Astrocyte of the spinal cord (primary cell): ENCODE results near the gene TANGO2.

Source experiments
- DNase-seq: peaks from one replicate; pipeline ENCODE4 v3.0.0; 2011; ENCODE audit warnings: low read depth, low spot score
- H3K4me3 ChIP-seq: 2 replicates; pipeline ENCODE4 v1.5.1; 2011; ENCODE audit warnings: low read depth, mild to moderate bottlenecking, low read length, moderate library complexity
- in situ Hi-C: cut with HindIII; loops from 2 replicates; pipeline ENCODE4 v1.10.0; 2017; ENCODE audit warnings: low sequenced_read_pairs
- TF ChIP-seq, protein P1 (sequence below): IDR thresholded peaks from 2 replicates; pipeline ENCODE4 v1.5.1; 2012; ENCODE audit warnings: low read depth, mild to moderate bottlenecking, low read length, inconsistent platforms

Gene TANGO2

DNA sequence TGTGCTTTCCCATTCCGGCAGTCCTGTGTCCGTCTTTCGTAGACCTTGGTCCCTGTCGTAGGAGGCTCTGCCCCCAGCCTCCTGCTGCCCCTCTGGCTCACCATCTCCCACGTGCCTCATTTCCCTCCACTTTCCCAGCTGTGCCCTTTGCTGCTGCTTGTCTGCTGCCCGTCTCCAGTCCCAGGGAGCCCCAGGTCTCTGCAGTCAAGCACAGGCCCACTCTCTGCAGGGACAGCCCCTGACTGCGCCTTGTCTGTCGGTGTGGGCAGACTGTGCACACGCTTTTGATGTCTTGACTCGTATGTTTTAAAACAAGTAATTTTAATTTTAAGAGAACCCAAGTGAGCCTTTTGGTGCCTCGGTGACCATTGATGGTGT lies 71.6 kb downstream of the TANGO2 start:
- DNase-seq: no peak
- no peak overlapping the region for H3K4me3 ChIP-seq
- TF ChIP-seq, protein P1, sequence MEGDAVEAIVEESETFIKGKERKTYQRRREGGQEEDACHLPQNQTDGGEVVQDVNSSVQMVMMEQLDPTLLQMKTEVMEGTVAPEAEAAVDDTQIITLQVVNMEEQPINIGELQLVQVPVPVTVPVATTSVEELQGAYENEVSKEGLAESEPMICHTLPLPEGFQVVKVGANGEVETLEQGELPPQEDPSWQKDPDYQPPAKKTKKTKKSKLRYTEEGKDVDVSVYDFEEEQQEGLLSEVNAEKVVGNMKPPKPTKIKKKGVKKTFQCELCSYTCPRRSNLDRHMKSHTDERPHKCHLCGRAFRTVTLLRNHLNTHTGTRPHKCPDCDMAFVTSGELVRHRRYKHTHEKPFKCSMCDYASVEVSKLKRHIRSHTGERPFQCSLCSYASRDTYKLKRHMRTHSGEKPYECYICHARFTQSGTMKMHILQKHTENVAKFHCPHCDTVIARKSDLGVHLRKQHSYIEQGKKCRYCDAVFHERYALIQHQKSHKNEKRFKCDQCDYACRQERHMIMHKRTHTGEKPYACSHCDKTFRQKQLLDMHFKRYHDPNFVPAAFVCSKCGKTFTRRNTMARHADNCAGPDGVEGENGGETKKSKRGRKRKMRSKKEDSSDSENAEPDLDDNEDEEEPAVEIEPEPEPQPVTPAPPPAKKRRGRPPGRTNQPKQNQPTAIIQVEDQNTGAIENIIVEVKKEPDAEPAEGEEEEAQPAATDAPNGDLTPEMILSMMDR: no peak
- in situ Hi-C loops: no loop called here

DNA sequence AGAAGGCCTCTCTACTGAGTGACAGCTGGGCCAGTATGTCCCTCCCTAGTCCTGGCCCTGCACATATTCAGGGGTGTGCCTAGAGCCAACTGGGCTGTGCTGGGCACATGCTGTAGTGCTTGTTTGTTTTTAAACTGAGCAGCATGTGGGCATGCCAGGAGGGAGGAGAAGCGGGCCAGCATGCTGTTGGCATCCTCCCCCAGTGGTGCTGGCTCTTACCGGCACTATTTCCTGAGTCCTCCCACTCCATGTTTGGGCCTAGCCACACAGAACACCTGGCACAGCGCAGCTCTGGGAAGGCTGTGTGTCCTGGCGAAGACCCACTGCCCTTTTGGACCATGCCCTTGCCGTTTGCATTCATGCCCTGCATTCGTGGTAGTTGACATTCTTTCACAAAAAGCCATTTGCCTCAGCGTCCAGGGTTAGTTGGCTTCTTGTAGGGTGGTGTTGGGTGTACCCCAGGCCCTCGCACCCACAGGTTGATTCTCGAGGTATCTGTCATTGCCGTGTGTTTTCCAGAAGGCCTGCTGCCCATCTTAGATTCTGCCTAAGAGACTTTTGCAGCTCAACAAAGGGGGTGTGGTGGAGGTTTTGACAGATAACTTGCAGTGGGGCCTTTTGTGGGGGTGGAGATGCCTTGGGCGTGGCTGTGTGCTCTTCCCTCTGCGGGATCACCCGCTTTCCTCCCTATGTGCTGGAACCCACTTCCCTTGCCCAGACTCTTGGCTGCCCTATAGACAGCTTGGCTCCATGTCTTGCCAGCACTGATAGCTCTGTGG lies 72.7 kb downstream of the TANGO2 start:
- H3K4me3 ChIP-seq: no peak overlapping the region
- no peak for DNase-seq
- in situ Hi-C loops: no loop called here
- TF ChIP-seq, protein P1: no peak

DNA sequence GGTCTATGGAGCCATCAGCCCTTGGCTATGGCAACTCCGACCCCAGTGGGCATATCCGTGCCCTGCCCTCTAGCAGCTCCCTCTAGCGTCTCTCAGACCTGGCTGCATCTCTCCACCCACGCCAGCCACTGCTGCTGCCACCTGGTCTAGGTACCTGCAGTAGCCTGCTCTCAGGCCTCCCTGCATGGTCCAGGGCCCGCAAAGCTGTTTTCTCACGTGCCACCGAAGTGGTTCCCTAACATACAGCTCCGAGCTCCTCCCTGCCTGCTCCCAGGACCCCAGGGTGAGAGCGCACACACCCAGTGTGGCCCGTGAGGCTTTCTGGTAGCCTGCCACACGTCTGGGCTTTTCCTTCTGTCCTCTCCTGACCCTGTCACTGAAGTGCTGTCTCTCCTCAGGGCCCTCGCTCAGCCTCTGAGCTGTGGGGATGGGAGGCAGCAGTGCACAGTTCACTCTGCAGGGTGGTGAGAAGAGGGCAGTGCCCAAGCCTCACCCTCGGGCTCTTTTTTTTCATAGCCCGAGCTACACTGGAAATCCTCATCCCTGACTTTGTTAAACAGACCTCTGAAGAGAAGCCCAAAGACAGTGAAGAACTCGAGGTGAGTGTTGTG lies 73.4 kb downstream of the TANGO2 start:
- in situ Hi-C loops: no loop called here
- no peak for DNase-seq
- H3K4me3 ChIP-seq: no peak overlapping the region
- TF ChIP-seq, protein P1: no peak

DNA sequence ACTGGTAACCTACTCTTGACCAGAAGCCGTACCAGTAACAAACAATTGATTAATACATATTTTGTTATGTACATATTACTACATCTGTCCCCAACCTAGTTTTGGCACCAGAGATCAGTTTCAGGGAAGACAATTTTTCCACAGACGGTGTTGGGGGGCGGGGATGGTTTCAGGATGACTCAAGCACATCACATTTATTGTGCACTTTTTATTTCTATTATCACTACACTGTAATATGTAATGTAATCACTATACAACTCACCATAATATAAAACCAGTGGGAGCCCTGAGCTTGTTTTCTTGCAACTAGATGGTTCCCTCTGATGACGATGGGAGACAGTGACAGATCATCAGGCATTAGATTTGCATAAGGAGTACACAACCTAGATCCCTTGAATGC lies 74.6 kb downstream of the TANGO2 start:
- H3K4me3 ChIP-seq: no peak overlapping the region
- no peak for DNase-seq
- in situ Hi-C loops: no loop called here
- TF ChIP-seq, protein P1: no peak

DNA sequence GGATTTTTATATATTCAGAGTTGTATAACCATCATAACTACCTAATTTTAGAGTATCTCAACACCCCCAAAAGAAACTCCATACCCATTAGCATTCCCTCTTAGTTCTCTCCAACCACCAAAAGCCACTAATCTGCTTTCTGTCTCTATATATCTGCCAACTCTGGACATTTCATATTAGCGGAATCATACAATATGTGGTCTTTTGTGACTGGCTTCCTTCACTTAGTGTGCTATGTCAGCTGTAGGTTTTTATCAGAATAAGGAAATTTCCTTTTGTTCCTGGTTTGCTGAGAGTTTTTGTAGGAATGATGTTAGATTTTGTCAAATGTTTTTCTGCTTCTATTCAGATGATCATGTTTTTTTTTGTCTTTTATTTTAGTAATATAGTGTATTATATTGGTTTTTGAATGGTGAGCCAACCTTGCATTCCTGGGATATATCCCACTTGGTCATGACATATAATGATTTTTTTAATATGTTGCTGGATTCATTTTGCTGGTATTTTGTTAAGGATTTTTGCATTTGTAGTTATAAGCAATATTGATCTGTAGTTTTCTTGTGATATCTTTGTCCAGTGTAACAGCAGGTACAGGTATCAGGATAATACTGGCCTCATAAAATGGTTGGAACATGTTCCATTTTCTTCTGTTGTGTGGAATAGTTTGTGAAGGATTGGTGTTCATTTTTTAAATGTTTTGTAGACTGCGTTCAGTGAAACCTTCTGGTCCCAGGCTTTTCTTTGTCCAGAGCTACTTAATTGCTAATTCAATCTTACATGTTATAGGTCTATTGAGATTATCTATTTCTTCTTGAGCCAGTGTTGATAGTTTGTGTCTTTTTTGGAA lies 75.9 kb downstream of the TANGO2 start:
- DNase-seq: no peak
- no peak overlapping the region for H3K4me3 ChIP-seq
- in situ Hi-C loops: no loop called here
- TF ChIP-seq, protein P1: no peak

DNA sequence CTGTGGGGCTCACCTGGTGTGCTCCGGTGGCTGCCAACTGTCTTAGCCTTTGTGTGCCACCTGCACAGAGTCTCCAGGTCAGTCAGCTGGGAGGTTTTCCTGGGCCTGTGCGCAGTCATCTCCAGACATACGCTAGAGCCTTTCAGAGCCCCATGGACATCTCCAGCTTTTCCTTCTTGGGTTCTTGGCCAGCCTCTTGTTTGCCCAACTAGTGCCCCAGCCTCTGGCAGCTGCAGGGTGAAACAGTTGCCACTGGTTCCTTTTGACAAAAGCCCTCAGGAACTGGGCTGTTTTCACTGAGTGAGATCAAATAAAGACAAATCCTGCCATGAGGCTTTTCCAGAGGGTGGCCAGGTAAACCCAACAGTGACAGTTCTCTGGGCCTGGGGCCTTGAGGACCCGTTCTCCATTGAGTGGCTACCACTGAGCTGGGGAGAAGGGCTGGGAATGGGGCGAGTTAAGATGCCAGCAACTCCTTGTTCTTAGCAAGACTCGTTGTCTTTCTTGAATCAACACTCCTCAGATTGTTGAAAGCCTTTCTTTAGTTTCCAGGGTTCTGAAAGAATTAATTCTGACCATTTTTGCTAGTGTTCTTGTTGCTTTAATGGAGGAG lies 78.3 kb downstream of the TANGO2 start:
- no peak for DNase-seq
- in situ Hi-C loops: no loop called here

More for the DNA sequence above, 78.3 kb downstream of the TANGO2 start:
- TF ChIP-seq, protein P1: no peak
- no peak overlapping the region for H3K4me3 ChIP-seq
